Neural crest cell (in vitro differentiated cells): ENCODE measurements around the gene ALK. TPM values are rescaled to one million over a fixed set of nuclear protein-coding genes. Genes with fewer than 3 reads are reported as not detected.

Experiments
- DNase-seq: peaks from one replicate; pipeline ENCODE4 v3.0.0; 2021; ENCODE audit warnings: low read depth, mixed read lengths, low spot score
- H3K27ac Mint-ChIP-seq: one replicate; pipeline ENCODE4 v1.8.0; 2021; ENCODE audit warnings: mild to moderate bottlenecking, mixed read lengths; ENCODE audit not compliant: unreplicated experiment
- H3K27me3 Mint-ChIP-seq: 2 replicates; pipeline ENCODE4 v1.8.0; 2021; ENCODE audit warnings: low read depth, mild to moderate bottlenecking, mixed read lengths
- H3K36me3 Mint-ChIP-seq: 2 replicates; pipeline ENCODE4 v1.8.0; 2021; ENCODE audit warnings: low read depth, mild to moderate bottlenecking, mixed read lengths
- H3K4me1 Mint-ChIP-seq: 2 replicates; pipeline ENCODE4 v1.8.0; 2021; ENCODE audit warnings: mixed read lengths
- H3K4me3 Mint-ChIP-seq: one replicate; pipeline ENCODE4 v1.8.0; 2021; ENCODE audit warnings: mild to moderate bottlenecking, mixed read lengths
- H3K9me3 Mint-ChIP-seq: 2 replicates; pipeline ENCODE4 v1.8.0; 2021; ENCODE audit warnings: mixed read lengths
- total RNA-seq: library from RNA; stranded (reverse); gene quantifications from 2 replicates; pipeline ENCODE4 v1.2.1, GENCODE V29; 2021
- TF ChIP-seq, protein P1 (sequence below): fragments of 200-600 bp; sonication (generic); conservative IDR thresholded peaks from 2 replicates; pipeline ENCODE4 v1.5.0; 2021; ENCODE audit warnings: antibody characterized with exemption, mild to moderate bottlenecking

The ALK gene
- total RNA-seq, 1 donor from 2014 or later, result 2.0 TPM

DNA sequence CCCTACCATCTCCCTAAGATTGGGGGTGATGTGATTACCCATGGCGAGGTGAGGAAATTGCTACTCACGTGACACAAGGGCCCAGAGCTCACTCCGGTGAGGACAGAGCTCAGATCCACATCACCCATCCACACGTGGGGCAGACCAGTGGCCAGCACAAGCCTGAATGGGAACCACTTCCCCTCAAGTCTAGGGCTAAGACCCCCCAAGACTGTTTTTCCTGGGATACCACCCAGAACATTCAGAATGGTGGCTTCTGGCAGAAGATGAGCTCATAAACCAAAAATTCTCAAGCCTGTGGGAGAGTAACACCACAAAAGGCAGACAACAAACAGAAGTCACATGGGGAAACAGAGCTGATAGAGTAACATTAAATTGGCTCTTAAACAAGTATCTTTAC is 321.4 kb downstream of the ALK start:
- no peak for DNase-seq
- Mint-ChIP-seq H3K9me3 (peaks cover 8% of the 10 kb centered on the region), H3K4me1 (no peaks in the 10 kb centered on the region), H3K27me3 (no peaks in the 10 kb centered on the region), H3K36me3 (peaks cover 2% of the 10 kb centered on the region), H3K4me3 (no peak overlapping the region), H3K27ac (no peak overlapping the region)
- TF ChIP-seq, protein P1, sequence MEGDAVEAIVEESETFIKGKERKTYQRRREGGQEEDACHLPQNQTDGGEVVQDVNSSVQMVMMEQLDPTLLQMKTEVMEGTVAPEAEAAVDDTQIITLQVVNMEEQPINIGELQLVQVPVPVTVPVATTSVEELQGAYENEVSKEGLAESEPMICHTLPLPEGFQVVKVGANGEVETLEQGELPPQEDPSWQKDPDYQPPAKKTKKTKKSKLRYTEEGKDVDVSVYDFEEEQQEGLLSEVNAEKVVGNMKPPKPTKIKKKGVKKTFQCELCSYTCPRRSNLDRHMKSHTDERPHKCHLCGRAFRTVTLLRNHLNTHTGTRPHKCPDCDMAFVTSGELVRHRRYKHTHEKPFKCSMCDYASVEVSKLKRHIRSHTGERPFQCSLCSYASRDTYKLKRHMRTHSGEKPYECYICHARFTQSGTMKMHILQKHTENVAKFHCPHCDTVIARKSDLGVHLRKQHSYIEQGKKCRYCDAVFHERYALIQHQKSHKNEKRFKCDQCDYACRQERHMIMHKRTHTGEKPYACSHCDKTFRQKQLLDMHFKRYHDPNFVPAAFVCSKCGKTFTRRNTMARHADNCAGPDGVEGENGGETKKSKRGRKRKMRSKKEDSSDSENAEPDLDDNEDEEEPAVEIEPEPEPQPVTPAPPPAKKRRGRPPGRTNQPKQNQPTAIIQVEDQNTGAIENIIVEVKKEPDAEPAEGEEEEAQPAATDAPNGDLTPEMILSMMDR, result no peak

- Mint-ChIP-seq H3K36me3 (peaks cover 2% of the 10 kb centered on the region), H3K27me3 (no peaks in the 10 kb centered on the region), H3K4me1 (no peaks in the 10 kb centered on the region), H3K27ac (no peak overlapping the region), H3K9me3 (peaks cover 8% of the 10 kb centered on the region), H3K4me3 (no peak overlapping the region)
- DNase-seq, result no peak
- TF ChIP-seq, protein P1, result no peak
Observed at GRCh38 chr2:29598978-29599377, 322.4 kb downstream of the ALK start.

DNA sequence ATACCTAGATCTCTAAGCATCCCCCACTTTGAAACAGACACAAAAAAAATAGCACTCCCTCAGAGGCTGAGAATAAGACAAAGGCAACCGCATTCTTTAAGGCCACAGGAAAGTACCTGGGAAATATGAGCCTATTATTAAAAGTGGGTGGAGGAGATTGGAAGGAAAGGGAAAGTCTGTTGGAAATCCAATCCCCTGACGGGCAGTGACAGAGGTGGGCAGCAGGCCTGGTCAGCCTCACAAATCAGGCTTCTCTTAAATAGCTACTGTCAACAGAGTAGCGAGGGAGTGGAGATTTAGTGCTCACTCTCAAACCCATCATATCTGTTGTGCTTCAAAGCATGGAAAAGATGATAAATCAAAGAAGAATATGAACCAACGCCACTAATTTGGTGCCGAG is 324.4 kb downstream of the ALK start:
- Mint-ChIP-seq H3K4me3 (no peak overlapping the region), H3K36me3 (peaks cover 2% of the 10 kb centered on the region), H3K27ac (no peak overlapping the region), H3K27me3 (no peaks in the 10 kb centered on the region), H3K4me1 (no peaks in the 10 kb centered on the region), H3K9me3 (peaks cover 8% of the 10 kb centered on the region)
- TF ChIP-seq, protein P1, result no peak
- no peak for DNase-seq

- H3K27me3 Mint-ChIP-seq, result no peaks in the 10 kb centered on the region
- H3K27ac Mint-ChIP-seq, result no peak overlapping the region
- H3K4me1 Mint-ChIP-seq, result no peaks in the 10 kb centered on the region
- no peak overlapping the region for H3K4me3 Mint-ChIP-seq
- DNase-seq, result no peak
- peaks cover 8% of the 10 kb centered on the region for H3K9me3 Mint-ChIP-seq
- TF ChIP-seq, protein P1, result no peak
- peaks cover 2% of the 10 kb centered on the region for H3K36me3 Mint-ChIP-seq
Observed at GRCh38 chr2:29596584-29596983, 324.8 kb downstream of the ALK start.

GRCh38 chr2:29591600-29591999 is 329.8 kb downstream of the ALK start:
- no peak overlapping the region for H3K4me3 Mint-ChIP-seq
- no peaks in the 10 kb centered on the region for H3K27me3 Mint-ChIP-seq
- H3K36me3 Mint-ChIP-seq, result no peaks in the 10 kb centered on the region
- H3K27ac Mint-ChIP-seq, result no peak overlapping the region
- DNase-seq, result no peak
- no peaks in the 10 kb centered on the region for H3K4me1 Mint-ChIP-seq
- no peaks in the 10 kb centered on the region for H3K9me3 Mint-ChIP-seq
- TF ChIP-seq, protein P1, result no peak

DNA sequence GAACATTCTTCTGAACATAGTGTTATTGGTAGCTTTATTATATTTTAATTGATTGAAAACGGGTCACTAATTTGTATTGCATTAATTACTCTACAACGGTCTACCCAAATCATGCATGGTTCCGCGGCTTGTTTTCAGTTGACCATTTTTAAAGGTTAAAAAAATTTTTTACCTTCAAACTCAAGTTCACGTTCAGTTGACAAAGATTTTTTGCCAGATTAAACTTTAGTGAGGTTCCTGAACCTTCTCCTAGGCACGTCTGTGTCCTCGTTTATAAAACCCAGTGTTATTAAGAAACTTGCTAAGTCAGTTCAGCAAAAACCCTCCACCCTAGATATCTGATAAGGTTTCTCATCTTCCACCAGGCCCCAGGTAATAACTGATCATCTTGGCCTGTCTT is 331.2 kb downstream of the ALK start:
- no peak for DNase-seq
- TF ChIP-seq, protein P1, result no peak
- Mint-ChIP-seq H3K27me3 (no peaks in the 10 kb centered on the region), H3K9me3 (no peaks in the 10 kb centered on the region), H3K4me1 (no peaks in the 10 kb centered on the region), H3K4me3 (no peak overlapping the region), H3K36me3 (no peaks in the 10 kb centered on the region), H3K27ac (no peak overlapping the region)
